SHP77 treated with DMSO at 0.1 percent for 48 hours (cell line): ENCODE measurements around the gene VPS16.

Experiments used
- DNase-seq: peaks from one replicate; lab custom pipeline; 2025; lab: John Stamatoyannopoulos, UW

Gene VPS16

DNA sequence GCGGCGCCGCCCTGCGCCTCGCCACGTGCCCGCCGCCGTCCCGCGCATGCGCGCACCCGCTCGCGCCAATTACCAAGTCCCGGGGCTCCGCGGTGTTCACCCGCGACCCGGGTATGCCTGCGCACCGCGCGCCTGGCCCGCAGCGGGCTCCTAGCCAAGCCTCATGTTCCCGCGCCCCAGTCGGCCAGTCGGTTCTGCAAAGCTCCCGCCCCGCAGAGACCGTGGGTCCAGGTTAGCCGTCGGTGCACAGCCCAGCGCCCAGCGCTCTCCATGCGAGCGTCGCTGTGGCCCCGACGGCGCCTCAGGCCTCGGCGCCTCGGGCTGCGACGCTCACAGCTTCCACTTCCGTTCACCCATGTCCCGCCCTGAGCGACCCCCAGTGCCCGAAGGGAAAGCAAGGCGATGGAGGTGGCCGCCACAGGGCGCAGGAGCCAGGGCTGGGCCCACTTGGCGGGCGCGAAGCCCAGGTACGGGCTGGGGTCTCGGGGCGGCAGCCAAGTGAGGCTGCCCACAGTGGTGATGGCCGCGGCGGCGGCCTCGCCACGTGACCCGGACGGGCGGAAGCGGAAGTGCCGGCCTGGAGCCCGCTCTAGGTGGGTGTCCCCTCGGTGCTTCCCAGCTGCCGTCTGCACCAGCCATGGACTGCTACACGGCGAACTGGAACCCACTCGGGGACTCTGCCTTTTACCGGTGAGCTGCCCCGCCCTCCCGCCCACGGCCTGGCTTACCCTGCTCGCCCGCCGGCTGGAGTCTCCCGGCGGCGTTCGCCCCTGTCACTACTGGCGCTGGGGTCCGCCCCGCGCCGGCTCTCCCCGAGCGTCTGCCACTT lies at the start of gene VPS16, which contains the start of gene PCED1A:
TSS of gene VPS16 (plus strand) at position 608 of the 829 bp plus-strand sequence. CDS start at position 638, 30 bp downstream.
TSS of gene PCED1A (minus strand) at position 518 of the 829 bp plus-strand sequence. CDS start 743 bp downstream, outside the sequence.
- DNase-seq, result peak; percentile 85

DNA sequence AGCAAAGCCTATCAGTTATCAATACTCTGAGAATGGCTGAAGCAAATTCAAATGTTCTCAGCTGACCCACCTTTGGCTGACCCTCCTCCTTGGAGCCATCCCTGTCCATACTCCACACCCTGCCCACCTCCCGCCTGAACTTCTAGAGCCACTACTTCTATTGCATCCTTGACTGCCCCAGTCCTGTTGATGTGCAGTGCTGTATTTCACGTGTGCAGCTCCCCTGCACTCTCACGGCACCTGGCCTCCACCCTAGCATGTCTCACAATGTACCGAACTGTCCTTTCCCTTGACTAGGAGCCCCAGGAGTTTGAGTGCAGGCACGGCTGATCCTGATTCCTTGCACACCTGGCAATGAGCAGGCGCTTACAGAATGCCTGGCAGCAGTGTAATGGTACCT lies 47.1 kb upstream of the VPS16 start:
- no peak for DNase-seq

DNA sequence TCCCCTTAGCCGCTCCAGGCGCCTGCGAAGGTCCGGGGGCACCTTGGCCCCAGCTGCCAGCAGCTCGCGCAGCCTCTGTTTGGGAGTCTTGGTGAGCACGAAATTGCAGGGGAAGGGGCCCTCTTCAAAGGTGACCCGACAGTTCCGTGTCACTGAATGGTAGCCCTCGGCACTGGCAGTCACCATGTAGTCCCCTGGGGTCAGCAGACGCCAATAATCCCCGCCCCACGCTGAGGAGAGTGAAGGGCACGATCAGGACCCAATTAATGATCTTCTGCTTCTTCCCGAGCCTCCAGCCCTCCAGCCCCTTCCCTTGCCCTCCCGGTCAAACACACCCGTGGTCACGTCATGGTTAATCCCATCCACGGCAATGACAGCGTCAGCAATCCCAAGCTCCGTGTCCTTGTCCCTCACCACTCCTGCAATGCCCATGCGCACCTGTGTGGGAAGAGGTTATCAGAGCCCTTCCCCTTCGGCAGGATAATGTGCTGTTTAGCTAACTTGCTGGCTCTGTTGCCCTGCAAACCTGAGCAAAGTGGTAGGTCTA lies 46.3 kb upstream of the VPS16 start:
- DNase-seq, result no peak

DNA sequence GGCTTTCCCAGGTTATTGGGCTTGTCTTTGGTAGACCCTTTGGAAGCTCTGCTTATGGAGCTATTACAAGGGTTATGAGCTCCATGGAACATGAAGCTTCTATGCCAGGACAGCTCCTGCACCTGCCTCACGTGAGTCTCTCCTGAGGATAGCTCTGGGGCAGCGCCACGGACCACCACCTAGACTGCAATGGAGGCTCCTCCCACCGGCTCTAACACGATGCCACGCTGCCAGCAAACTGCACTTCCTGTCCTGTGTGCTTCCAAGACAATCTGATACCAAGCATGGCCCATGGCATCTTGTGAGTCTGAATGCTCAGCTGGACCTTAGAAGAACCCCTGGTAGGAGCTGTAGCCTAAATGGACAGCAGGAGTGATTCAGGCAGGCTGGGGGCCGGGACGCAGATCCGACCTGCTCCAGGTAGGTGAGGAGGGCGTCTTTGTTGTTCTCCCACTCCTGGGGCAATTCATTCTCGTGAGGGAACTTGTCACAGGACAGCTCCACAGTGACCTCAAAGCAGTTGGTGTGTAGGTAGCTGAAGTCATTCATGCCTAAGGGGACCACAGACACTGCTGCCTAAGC lies 45.6 kb upstream of the VPS16 start:
- DNase-seq, result no peak

DNA sequence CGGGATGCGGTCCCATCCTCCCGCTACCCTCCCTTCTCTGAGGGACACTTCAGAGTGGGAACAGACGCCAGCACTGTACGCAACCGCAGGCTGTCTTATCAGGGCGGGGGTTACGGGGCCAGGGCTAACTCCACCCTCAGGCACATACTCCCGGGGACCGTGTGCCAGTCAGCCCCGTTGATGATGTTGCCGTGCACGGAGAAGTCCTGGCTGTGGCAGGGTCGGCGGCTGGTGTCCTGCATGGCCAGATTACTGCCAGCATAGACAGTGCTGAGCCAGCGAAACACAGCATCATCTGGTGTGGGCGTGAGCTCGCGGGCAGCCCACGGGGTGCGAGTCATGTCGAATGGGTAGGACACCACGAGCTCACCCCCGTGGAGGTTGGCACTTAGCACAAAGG lies 45.1 kb upstream of the VPS16 start:
- DNase-seq, result no peak

DNA sequence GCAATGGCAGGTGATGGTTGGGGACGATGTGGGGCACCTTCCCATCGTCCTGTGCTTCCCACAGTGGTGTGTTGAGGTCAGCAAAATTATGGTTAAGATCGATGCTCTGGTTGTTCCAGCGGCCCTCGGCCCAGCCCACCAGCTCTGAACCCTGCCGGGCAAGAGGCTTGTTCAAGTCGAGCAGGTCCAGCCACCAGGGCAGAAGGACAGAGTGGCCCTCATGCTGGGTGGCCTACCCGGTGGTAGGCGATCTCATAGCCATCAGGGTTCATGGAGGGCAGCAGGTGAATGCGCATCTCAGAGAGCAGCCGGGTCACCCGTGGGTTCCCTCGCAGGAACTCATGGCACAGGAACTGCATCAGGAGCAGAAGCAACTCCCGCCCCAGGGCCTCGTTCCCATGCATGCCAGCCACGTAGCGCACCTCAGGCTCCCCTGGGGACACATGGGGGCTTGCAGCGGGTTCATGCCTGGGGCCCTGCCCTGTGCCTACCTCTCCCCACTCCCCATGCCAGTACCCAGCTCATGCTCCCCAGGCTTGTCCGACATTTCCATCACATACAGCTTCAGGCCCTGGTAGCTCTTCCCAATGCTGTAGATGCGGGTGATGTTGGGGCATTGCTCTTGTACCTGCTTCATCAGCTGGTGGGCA lies 44.4 kb upstream of the VPS16 start:
- no peak for DNase-seq

DNA sequence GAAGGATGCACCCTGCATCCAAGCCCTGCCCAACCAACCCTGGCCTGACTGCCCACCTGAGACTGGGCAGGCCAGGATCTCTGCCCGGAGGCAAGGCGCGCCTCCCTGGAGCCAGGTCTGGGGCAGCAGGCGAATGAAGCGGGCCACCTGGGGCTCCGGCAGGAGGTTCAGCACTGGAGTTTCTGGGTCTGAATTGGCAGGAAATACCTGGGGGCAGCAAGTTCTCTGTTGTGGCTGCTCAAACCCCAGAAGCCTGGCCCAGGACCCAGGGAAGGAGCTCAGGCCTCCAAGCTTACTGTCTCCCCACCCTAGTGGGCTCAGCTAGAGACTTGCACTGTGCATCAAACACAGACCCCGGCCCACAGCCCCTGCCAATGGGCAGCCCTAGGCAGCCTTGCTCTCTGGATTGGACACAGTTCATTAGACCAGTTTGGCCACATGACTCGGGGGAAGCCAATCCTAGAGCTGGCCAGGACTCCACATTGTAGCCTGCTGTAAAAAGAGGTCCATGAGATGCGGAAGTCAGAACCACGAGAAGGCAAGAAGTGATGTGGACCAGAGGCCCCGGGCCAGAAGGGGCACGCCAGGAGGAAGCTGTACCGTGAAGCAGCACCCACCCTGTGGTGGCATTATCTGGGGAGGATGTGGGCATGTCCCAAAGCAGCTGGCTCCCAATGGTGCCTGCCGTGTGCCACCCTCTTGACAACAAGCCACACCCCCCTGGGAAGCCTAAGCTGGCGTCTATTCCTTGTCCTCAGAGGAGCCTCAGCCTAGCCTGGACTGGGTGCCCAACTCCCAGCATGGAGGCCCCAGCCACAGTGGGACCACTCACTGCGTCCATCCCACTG lies 43.2 kb upstream of the VPS16 start:
- no peak for DNase-seq

DNA sequence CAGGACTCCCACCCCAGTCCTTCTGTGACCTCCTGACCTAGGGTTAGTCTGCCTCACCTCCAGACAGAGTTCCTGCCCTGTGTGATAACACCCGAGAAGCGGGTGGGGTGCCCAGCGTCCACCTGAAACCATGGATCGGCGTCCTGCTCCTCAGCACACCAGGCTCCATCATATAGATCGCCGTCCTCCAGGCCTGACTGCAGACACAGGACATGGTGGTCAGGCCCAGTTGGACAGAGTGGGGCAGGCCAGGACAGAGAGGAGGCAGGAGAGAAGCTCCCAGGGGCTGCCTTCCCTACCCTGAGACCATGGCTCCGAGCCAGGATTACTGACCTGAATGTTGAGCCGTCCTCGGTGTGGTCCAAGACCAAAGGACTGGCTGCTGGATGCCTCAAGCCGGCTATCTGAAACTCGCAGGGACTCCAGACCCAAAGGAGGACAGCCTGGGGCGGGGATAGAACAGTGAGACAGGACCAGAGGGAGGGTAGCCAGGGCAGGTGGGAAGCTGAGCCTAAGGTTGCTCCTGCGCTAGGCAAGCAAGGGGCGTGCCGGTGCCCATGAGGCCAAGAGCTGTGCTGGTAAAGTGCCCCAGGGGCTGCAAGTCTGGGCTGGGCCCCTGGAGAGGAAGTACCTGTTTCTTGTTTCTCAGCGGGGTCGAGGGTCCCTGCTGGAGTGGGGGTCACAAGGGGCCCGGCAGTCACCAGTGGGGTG lies 42.3 kb upstream of the VPS16 start:
- no peak for DNase-seq

DNA sequence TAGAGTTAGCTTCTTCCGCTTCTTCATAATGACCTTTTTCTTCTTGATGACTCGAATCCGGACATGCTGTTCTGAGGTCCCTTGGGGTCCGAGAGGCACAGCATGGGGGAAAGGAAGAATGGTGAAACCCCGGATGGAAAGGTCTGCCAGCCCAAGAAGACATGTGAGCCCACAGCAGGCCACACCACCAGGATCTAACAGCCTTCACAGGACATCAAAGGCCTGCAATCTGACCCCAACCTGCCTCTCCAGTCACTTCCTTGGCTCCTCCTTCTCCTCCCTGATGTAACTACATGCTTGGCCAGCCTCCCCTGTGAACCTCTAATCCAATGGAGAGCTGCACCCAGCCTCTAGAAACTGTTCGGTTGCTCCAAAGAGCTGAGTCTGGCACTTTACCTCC lies 41.7 kb upstream of the VPS16 start:
- no peak for DNase-seq

DNA sequence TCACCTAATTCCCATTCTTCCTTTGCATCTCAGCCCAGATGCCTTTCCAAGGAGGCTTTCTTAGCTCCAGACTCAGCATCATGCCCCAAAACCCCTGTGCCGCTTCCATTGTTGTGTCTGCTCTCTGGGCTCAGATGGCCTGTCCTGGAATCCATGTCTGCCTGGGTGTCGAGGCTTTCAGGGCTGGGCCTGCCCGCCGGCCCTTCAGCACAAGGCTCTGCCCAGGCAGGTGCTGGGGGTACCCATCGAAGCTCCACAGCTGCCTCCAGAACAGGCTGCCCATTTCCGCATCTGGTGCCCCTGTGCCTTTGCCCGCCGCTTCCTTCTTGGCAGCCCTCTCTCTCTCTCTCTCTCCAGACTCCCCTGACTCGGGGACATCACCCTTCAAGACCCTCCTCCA lies 41.3 kb upstream of the VPS16 start:
- no peak for DNase-seq

DNA sequence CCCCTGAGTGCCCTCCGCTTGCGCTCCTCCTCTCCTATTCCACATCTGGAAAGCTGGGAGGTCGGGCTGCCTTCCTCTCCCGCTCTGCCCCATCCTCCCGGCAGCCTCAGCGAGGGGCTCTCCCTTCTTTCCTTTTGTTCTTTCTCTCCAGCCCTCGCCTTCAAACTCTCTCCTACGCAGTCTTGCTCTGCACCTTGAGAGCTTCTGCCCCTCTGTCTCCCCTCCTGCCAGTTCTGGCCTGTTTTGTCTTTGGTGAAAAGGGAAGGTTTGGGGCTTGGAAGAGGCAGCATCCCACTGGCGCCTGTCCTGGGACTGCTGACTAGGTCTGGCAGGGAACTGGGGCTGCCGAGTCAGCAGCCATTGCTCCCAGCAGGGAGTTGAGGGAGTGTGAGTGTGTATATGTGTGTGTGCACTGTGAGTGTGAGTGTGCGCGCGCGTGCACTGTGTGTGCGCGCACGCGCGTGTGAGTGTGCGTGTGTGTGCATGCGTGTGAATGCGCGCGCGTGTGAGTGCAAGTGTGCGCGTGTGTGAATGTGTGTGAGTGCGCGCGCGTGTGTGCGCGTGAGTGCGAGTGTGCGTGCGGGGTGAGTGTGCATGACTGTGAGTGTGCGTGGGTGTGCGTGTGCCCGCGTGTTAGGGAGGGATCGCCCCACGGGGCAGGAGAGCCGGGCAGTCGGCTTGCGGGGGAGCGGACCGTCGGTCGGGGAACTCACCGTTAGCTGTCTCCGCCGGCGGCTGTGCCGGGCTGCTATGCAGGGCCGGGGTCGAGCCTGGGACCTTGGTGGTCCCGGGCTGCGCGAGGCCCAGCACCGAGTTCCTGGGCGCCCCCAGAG lies 40.6 kb upstream of the VPS16 start:
- DNase-seq, result no peak

DNA sequence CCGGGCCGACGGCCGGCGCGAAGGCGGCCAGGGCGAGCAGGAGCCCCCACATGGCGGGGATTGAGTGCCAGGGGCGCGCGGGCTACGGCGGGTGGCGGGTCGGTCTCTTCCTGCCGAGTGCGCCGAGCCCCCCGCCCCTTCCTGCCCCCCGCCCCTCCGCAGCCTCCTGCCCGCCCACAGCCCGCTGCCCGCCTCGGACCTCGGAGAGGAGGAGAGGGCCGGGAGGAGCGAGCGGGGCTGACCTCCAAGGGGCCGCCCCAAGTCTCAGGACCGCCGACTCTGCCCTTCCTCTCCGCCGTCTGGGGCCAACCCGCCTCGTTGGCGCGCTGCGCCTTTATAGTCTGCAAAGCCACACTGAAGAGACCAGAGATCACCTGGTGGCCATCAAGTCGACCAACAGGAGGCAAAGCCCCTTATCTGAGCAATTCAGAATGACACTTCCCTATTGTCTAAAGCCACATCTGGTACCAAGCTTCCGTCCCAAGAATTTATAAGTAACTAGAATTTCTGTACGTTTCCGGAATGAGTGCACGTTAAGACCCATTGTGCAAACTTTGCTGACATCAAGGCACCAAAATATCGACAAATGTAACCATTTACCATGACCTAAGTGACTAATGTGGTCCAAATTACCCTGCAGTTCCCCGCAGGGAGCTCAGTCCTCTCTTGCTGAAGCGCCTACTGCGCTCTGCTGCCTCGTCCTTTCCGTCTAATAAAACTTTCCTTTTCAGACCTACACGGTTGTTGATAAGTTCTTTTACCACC lies 39.8 kb upstream of the VPS16 start, which contains the start of gene CPXM1:
TSS of gene CPXM1 (minus strand) at position 107 of the 765 bp plus-strand sequence. CDS start at position 52, 55 bp downstream.
- no peak for DNase-seq

DNA sequence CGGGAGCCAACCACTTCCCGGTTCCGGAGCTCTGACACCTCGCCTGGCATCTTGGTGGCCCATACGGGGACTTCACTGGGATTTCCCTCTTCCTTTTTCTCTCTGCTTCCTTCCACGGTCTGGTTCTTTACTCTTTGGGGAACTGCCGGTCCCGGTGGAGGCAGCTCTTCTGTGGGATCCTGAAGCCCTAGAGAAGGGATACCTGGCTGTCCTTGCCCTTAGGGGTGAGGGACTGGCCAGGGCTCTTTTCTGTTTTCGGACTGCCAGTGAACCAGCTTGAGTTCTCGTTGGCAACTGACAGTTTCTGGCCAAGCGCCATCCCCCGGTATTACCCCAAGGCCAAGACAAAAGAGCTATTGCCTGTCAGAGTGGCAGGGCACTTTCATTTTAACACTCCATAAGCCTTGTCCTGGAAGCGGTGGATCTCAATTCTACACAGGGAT lies 39.2 kb upstream of the VPS16 start:
- DNase-seq, result no peak

DNA sequence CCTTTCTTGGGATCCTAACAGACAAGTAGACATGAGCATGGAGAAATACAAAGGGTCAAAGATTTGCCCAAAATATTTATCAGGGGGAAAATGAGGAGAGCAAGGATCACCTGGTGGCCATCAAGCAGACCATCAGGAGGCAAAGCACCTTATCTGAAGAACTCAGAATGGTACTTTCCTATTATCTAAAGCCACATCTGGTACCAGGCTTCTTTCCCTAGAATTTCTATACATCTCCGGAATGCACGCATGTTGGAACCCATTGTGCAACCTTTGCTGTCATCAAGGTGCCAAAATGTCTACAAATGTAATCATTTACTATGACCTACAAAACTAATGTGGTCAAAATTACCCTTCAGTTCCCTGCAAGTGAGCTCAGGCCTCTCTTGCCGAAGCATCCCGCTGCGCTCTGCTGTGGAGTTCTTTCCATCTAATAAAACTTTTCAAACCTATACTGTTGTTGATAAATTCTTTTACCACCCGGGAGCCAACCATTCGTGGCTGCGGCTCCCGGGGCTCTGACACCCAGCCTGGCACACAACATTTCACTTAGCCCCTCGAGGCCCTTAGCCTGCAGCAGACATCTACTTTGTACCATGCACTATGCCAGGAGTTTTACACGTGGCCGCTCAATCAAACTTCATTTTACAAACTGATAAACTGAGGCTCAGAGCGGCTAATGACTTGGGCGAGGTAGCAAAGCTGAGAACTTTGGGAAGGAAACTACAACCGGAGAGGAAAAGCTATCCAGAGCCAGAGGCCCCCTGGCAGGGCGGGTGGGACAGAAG lies 36.3 kb upstream of the VPS16 start:
- DNase-seq, result no peak

DNA sequence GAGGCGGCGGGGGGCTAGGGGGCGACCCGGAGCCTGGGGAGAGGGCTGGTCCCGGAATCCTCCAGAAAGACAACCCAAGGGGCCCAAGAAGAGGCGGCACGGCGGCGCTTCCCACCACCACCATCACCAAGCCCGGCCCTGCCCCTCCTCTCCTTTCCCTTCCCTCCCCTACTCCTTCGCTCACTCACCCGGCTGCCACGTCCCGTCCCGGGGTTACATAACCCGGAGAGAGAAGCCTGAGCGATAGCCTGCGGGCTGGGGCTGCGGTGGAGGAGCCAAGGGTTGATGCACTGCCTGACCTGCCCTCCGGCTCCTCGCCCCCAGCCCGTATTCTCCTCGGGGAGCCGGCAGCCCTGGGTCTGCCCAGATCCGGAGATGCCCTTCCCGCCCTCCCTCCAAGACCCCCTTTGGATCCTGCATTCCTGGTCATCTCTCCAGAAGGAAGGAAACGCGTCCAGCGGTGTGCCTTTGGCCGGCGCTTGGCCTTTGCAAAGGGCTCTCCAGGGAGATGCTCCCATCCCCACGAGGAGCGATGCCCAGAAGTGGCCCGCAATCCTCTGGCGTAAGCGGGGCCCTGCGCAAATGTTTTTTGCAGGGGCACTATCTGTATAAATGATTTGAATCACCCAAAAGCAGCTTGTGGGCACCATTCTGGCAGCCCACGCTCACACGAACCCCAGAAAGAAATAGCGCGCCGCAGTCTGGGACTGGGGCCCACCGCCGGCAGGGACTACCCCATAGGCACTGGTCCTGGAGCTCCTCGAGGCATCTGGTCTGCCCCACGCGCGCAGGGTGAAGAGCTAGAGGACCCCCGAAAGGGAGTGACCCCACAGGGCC lies 35.5 kb upstream of the VPS16 start:
- no peak for DNase-seq

DNA sequence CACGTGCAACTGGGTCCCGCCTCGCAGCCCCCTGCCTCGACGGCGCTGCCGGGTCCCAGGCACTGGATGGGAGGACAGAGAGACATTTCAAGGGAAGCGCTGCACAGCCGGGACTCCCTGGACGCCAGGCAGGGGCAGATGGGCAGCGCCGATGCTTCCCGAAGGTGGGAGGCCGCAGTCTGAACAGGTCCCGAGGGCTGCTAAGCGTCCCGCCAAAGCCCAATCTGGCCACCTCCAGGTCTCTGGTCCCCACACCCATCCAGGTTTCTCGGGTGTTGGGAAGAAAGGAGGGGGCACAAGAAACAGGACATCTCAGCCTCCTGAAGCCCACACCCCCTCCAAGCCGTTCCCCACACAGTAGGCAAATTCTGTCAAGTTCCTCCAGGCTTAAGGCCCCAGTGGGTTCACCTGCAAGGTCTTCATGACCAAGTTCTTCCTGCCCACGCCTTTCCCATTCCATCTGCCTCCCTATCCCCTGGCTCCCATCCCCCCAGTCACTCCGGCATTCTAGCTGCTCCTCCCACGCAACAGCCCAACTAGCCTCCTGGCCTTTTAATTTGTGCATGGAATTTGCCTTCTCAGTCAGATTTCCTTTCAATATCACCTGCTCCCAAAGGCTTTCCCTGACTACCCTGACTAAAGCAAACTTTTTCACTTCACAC lies 34.7 kb upstream of the VPS16 start:
- DNase-seq, result no peak

DNA sequence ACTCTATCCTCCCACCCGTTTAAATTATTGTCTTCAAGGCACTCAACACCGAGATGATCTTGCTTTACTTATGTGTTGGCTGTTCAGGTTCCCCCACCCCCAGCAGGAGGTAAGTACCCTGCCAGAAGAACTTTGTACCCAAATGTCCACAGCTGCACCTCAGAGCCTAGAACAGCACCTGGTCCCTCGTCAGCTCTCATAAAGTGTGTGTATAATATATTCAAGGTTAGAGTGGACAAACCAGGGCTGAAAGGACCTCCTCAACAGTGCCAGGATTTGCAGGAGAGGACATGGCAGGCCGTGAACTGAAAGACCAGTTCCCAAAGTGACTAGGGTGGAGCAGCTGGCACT lies 34.2 kb upstream of the VPS16 start:
- no peak for DNase-seq
